HG03039 (cell line): Measurements from ENCODE around the gene TMEM50A.
A peak's percentile ranks its signal among the peaks of the same experiment; 100 is the strongest.
"Not testable (repeated sequence)": the region's sequence is repeated elsewhere in the genome, so short reads cannot be mapped to it uniquely, and the experiment has no call there.

Experiments
- ATAC-seq: cut with Tn5 transposase; IDR thresholded peaks from one replicate; pipeline ENCODE4 v1.9.1; 2021; ENCODE audit warnings: mild to moderate bottlenecking, moderate library complexity; ENCODE audit not compliant: unreplicated experiment

TMEM50A gene

DNA sequence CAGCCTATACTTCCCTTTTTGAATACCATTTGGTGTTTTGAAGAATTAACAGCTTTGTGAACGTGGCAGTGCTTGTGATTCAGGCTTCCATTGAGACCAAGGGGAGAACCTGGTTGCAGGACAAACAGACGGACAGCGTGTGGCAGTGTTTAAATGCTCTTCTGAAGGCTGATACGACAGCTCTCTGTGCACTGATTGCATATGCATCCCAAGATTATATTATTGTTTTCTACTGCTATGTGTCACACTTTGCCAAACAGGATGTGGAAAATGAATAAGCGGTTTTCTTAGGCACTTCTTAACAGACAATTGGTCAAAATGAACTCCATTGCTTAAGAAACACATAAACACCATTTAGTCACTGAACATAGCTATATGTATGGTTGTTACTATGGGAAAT, 8.2 kb upstream of the TMEM50A start:
- ATAC-seq = not testable (repeated sequence)

DNA sequence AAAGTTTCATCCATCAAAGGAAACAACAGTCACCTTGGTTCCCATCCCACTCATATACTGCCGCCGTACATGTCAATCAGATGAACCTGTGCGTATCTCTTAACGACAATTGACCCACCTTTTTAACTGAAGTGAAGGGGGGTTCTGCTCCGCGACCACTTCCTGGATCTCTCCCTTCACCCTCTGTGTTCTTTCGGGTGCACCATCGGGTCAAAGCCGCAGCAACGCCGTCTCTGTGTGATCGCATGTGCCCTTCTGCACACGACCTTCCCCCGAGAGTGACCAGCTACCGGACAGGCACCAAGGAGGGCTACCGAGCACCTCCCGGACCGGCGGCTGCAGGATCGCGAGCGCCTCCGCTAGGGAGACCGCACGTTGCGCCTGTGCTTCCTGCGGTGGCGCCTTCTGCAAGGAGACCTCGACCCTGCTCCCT, 1.2 kb upstream of the TMEM50A start:
- not testable (repeated sequence) for ATAC-seq

DNA sequence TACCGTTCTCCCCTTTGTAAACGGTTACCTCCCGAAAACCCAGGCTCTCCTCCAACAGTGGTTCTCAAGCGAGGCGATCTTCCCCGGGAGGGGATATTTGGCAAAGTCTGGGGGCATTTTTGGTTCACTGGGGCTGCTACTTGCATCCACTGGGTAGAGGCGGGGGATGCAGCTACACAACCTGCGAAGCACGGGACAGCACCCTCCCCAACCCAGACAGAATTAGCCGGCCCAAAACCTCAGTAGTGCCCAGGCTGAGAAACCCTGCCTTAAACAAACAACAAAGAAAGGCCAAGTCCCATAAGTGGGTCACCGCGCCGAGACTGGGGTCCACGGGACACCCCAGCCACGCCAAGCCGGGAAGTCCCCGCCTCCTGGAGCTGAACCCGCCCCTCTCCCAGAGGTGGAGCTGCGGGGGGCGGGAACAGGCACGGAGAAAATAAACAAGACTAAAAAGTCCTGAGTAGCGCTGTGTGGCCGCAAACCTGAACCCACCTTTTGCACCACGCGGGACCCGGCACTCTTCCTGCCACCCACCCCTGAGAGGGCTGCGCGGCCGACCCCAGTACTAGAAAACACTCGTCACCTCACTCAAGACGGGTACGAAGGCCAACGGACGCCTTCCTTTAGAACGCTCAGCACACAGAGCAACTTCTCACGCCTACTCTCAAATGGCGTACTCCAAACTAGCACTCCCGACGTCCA, 499 bp upstream of the TMEM50A start:
- peak; percentile 36 for ATAC-seq

DNA sequence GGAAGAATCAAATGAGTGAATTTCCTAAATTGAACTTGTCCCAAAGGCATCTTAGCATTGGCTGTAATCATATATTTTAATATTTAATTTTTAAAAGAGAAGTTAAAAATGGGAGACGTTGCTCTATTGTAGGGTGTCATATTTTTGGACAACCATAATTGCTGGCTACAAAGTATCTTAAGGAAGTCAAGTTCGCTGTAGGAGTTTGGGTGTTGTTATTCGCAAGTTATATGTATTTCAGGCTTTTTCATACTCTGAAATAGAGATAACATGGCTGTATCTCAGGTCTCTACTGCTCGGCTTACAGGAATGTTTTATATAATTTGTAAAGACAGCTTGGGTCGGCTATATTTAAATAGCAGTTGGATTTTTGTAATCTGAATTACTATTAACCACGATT, 852 bp downstream of the TMEM50A start:
- no peak for ATAC-seq

DNA sequence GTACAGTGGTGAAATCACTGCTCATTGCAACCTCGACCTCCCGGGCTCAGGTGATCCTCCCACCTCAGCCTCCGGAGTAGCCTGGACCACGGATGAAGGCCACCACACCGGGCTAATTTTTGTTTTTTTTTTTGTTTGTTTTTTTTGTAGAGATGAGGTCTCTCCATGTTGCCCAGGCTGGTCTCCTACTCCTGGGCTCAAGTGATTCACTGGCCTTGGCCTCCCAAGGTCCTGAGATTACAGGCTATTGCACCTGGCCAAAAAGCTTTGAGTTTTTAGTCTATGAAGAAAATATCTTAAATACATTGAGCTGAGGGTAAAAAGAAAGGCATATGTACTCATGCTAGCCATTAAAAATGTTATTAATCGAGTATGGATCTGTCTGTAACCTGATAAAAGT, 3.6 kb downstream of the TMEM50A start:
- no peak for ATAC-seq

DNA sequence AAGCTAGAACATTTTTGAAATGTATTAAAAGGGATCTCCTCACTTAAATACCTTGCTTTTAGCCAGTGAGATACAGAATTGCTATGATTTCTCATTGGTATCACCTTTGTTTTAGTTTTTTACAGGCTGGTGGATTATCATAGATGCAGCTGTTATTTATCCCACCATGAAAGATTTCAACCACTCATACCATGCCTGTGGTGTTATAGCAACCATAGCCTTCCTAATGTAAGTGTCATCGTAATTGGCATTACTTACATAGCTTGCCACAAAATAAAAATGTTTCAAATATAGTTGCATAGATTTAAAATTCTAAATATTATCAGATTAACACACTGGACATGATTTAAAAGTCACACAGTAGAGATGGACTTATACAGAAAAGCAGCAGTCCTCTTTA, 4.7 kb downstream of the TMEM50A start:
- no peak for ATAC-seq

DNA sequence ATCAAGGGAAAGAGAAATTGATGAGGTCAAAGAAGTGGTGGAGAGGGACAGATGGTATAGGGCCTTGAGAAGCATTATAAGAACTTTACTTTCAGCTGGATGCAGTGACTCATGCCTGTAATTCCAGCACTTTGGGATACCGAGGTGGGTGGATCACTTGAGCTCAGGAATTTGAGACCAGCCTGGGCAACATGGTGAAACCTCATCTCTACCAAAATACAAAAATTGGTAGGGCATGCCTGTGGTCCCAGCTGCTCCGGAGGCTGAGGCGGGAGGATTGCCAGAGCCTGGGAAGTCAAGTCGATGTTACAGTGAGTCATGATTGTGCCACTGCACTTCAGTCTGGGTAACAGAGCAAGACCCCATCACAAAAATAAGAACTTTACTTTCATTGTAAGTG, 5.7 kb downstream of the TMEM50A start:
- no peak for ATAC-seq

DNA sequence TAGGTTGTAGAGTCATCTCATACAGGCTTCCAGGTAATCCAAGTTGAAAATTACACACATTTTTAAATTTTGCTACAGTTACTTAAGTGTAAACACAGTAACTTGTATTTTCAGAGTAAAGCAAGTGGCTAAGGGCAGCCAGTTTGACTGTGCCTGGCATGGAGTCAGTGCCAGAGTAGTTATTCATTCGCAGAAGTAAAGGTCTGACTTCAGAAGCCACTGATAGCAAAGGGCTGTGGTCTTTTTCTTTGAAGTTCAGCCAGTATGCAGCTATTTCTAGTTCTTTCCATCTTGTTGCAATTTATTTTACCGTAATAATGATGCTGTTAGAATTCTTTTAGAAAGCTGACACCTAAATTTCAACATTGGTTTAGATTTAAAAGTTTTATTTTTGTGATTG, 9.4 kb downstream of the TMEM50A start:
- no peak for ATAC-seq

DNA sequence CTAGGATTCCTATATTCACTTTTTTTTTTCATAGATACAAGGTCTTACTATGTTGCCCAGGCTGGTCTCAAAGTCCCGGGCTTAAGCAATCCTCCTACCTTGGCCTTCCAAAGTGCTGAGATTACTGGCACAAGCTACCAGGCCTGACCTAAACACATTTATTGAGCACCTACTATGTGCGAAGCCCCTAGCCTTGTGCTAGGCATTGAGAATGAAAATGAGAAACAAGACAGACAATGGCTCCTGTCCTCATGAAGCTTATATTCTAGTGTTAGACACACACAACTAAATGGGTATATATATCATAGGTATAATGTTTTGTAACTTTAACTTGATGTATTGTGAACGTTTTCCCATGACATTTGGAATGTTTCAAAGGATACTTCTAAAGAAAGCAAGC, 11.5 kb downstream of the TMEM50A start:
- no peak for ATAC-seq

DNA sequence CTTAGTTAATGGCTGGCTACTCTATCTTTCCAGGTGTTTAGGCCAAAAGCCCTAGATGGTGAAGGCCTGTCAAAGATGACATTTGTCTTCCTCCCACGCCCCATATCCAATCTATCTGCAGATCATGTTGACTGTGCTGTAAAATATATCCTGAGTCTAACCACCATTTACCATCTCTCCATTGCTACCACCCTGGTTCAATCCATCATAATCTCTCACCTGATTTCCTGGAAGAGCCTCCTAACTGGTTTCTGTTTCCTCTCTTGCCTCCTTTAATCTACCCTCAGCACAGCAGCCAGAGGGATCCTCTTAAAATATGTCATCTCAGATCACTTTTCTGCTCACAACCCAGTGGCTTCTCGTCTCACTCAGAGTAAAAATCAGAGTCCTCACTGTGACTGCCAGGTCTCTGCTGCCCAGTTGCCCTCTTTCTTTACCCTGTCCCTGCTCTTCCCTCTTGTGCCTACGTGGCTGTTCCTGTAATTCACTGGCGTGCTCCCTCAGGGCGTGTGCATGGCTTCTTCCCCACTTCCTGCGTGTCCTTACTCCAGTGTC, 17.8 kb downstream of the TMEM50A start:
- ATAC-seq = no peak

DNA sequence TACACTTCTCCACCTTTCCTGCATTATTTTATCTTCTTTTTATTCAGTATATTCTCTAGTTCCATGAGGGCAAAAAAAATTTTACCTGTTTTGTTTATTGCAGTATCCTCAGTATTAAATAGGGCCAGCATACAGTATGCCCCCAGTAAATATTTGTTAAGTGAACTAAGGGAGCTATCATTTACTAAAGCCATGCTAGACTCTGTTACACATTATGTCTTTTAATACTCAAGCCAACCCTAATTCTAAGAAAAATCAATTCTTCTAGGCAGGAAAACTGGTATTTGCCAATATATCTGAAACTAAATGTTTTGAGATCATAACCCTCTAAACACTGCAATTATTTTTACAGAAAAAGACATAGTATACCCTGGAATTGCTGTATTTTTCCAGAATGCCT, 18.3 kb downstream of the TMEM50A start:
- no peak for ATAC-seq

DNA sequence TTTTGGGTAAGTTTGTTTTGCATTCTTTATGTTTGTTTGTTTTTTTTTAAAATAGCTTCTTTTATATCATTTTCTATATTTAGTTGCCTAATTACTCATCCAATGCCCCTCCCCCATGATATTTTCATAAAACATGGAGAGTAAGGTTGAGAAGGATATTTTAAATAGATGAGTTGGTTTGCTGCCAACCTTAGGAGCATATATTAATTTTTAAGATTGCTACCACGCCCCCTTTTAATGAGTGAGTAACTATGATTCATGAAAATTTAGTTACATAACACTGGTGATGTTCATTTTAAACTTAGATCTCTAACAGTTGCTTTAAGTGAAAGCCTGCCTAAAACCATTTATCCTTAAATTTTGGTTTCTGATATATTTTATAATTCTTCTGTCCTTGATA, 18.7 kb downstream of the TMEM50A start:
- ATAC-seq = no peak

DNA sequence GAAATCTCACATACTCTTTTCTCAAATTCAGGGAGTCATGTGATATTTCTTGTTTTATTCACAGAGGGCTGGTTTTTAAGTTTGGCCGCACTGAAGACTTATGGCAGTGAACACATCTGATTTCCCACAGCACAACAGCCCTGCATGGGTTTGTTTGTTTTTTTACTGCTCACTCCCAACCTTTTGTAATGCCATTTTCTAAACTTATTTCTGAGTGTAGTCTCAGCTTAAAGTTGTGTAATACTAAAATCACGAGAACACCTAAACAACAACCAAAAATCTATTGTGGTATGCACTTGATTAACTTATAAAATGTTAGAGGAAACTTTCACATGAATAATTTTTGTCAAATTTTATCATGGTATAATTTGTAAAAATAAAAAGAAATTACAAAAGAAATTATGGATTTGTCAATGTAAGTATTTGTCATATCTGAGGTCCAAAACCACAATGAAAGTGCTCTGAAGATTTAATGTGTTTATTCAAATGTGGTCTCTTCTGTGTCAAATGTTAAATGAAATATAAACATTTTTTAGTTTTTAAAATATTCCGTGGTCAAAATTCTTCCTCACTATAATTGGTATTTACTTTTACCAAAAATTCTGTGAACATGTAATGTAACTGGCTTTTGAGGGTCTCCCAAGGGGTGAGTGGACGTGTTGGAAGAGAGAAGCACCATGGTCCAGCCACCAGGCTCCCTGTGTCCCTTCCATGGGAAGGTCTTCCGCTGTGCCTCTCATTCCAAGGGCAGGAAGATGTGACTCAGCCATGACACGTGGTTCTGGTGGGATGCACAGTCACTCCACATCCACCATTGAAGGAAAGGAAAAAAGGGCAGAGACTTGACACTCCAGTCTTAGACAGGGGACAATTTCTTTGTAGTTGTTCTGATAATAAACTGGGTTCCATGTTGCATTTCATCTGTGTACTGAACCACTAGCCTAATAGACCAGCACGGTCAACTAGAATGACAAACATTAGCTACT, 22.8 kb downstream of the TMEM50A start:
- ATAC-seq = no peak

DNA sequence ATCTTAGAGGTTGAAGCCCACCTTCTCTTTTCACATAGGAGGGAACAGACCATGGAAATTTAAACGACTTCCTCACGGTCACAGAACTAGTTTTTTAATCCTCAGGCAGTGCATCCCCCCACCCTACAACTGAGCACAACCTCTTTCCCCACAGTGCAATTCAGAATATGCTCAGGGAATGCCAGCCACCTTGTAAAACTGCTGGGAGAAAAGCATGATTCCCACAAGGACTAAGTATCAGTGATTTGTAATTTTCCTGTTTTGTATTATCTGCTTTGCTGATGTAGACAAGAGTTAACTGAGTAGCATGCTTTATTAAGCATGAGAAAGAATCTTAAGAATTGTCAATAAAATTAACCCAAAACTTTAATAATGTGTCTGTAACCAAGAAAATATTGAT, 23.8 kb downstream of the TMEM50A start:
- ATAC-seq = no peak

DNA sequence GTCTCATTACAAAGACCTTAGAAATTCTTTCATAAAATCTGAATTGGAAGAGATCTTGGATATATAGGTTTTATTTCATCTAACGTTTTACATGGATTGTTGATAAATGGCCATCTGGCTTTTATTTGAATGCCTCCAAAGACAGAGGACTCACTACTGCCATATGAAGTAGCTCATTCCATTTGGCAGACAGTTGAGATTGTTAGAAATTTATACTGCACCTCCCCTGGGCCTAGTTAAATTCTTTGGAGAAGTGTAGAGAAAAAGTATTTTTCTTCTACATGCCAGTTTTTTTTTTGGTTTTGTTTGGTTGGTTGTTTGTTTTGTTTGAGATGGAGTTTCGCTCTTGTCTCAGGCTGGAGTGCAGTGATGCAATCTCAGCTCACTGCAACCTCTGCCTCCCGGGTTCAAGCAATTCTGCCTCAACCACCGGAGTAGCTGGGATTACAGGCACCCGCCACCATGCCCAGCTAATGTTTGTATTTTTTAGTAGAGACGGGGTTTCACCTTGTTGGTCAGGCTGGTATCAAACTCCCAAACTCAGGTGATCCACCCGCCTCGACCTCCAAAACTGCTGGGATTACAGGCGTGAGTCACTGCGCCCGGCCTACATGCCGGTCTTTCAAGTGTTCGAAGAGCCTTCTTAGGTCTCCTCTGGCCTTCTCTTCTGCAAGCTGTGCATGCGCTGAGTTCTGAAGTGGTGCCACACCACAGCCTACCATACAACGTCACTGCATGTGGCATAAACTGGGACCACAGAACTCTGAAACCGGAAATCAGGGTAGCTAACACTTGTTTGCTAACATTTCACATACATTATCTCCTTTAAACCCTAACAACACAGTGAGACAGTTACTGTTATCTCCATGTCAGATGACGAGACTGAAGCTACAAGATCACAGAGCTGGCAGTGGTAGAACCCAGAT, 24.8 kb downstream of the TMEM50A start:
- not testable (repeated sequence) for ATAC-seq

DNA sequence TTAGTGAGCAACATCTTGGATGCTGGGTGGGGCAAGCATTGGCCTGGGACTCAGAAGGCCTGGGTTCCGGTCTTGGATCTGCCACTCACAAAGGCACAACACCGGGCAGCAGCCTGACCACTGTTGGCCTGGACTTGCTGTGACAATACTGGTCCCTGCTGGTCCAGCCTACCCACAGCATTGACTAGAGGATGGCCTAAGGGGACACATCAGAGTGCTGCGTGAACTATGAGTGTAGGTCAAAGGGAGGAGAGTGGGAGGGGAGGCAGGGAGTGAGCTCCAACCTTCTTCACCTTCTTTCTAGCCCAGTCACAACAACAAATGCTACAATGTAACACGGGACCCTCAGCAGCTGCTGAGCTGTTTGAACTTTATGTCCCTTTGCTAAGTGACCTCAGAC, 31.1 kb downstream of the TMEM50A start:
- ATAC-seq = no peak

DNA sequence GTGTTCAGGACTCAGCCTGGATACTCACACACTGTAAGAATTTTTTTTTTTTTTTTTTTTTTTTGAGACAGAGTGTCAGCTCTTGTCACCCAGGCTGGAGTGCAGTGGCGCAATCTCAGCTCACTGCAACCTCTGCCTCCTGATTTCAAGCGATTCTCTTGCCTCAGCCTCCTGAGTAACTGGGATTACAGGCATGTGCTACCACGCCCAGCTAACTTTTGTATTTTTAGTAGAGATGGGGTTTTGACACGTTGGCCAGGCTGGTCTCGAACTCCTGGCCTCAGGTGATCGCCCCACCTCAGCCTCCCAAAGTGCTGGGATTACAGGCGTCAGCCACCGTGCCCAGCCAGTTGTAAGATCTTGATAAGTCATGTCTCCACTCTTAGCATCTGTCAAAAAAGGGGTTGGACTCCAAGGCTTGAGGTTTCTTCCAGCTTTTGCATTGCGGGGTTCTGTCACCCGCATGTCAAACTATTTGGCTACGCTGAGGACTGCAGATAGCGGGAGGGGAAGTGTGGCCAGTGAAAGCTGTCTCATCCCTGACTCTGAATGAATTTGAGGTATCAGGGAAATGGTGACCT, 31.6 kb downstream of the TMEM50A start:
- not testable (repeated sequence) for ATAC-seq

DNA sequence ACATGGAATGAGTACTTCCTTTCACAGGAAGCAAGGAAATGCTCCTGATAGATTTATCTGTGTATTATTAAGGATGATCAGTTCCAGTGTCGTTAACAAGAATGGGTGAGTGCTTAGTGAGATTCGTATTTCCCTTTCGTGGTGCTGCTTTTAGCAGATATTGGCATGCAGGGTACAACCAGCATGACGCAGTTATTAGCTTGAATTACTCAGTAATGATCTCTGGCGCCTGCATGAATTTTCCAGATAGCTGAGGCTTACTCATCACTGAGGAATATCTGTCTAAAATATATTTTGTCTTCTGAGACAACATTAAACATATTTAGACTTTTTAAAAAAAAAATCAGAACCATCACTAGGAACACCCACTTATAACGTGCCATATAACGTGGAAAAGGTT, 33.6 kb downstream of the TMEM50A start:
- ATAC-seq = not testable (repeated sequence)

DNA sequence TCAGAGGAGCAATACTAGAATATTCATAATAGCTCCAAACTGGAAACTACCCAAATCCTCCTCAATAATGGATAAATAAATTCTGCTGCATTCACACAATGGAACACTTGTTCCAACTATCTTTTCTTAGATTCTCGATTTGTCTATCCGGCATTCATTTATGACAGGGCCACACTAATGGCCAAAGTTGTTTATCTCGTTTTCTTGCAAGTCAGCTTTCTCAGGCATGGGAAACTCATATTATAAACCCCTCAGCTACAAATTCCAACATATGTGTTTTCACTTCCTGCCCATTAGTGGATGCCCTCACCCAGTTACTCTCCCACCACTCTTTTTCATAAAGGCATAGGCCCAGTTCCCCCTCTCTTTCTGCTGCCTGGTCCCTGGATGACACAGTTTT, 40.2 kb downstream of the TMEM50A start:
- not testable (repeated sequence) for ATAC-seq

DNA sequence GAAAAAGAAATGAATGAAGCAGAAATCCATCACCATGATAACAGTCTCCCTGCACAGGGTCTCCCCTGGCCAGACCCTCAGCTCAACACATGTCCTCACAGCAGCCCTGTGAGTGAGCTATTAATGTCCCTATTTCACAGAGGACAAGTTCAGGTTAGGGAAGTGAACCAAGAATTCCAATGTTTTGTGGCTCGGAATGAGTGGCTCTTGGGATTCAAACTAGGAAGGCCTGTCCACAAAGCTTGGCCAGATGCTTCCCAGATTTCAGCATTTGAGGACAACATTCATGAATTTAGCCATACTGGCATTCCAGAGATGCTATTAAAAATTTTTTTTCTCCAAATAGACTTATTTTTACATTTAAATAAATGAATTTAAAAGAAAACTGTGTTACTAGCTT, 44.4 kb downstream of the TMEM50A start:
- not testable (repeated sequence) for ATAC-seq
